ENCODE measurements around the gene MACROD2.

MACROD2 gene

DNA sequence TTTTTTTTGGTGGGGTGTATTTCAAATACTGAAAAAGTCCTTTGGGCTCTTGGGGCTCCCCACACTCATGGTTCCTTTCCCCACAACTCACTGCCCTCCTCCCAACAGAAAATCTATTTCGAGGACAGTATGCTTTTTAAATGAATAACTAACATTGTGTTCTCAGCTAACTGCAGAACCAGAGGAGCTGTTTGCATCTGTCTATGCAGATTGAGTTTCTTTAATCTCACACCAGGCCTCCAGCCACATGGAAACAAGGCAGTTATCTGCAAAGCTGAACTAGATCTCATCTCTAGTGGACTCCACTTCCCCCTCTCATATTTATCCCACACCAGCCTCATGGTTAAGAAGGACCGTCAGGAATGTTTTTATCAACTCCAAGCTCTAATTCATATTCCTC lies 1622.8 kb downstream of the MACROD2 start:
- no peak for DNase-seq

- DNase-seq, result no peak
Observed at GRCh38 chr20:15618912-15619311, 1623.6 kb downstream of the MACROD2 start.

GRCh38 chr20:15619341-15619740 lies 1624.0 kb downstream of the MACROD2 start:
- DNase-seq, result no peak

GRCh38 chr20:15619816-15620215 lies 1624.5 kb downstream of the MACROD2 start:
- DNase-seq, result no peak

- no peak for DNase-seq
Observed at GRCh38 chr20:15622368-15622767, 1627.1 kb downstream of the MACROD2 start.

DNA sequence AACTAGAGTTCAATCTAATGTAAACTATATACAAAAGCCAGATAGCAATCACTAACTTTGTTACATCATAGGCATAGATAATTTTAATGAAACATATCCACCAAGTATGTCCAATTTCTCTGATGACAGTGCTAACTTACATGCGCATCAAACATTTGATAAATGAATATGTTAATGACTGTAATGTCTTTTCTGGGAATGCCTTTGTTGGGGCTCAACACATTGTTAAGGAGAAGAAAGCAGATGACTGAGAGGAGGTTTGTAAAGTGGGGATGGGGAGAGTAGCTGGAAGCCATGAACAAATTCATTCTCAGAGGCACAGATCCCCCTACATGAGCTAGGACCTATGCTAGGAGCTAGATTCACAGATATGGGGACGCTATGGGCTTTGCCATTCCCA lies 1627.9 kb downstream of the MACROD2 start:
- DNase-seq, result no peak

DNA sequence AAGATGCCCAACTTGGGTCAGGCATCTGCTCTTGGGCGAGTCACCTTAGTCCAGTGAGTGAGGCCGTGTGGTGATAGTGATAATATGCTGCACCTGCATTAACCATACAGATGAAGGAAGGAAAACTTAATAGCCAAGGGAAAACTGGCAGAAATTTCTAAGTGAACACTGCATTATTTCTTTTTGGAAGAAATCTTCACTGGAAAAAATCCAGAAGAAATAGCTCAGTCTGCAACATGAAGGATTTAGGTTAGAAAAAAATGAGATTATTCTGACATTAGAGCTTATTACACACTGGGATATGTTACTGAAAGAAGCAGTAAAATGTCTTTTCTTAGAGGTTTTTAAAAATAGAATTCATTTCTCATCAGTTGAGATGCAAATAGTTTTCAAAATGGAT lies 1630.7 kb downstream of the MACROD2 start:
- DNase-seq, result no peak

- no peak for DNase-seq
Observed at GRCh38 chr20:15627089-15627488, 1631.8 kb downstream of the MACROD2 start.

- no peak for DNase-seq
Observed at GRCh38 chr20:15627501-15627903, 1632.2 kb downstream of the MACROD2 start.

- no peak for DNase-seq
Observed at GRCh38 chr20:15628851-15629353, 1633.6 kb downstream of the MACROD2 start.

DNA sequence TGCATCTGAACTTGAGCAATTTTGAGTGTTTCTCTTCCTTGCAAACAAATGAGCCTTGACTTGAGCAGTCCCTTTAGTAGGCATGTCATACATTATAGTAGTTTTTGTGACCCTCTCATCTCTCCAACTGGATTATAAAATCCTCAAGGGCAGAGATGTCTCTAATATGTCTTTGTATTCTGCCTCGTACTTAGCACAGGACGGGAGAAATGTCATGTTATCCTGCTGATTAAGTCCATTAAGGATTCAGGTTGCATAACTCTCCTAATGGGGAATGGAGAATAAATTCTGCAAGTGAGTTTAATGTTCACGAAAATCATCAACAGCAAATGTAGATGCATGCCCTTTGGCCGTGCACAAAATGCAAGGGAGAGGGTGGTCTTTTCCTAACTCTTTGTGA lies 1635.0 kb downstream of the MACROD2 start:
- DNase-seq, result no peak

DNA sequence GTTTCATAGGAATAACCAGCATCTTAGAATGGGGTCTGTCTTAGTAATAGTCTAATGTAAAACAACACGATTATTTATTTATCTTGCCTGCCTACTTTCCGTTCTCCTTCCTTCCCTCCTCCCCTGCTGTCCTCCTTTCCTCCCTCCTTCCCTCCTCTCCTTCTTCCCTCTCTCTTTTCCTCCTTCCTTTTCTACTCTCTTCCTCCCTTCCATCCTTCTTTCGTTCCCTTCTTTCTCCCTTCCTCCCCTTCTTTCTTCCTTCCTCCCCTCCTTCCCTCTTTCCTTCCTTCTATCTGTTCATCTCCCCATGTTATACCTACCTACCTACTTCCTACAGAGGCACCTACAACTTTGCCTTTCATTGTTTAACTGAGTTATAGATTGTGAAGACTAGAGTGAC lies 1637.4 kb downstream of the MACROD2 start:
- no peak for DNase-seq

DNA sequence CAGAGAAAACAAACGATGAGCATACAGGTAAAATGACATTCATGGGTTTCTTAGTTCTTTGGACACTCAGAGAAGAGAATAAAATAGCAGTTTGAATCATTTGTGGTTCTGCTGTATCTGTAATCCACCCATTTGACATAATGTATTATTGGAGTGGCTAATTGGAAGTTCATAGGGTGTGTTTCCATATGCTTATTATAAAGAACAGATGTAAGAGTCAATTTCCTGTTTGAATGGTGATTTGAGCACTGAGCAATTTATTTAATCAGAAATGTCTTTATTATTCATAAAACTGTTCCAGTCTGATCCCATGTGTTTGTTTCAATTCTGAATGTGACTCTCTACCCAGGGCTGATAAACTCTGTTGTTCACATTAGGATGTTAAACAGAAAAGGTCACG lies 1638.8 kb downstream of the MACROD2 start:
- DNase-seq, result no peak

DNA sequence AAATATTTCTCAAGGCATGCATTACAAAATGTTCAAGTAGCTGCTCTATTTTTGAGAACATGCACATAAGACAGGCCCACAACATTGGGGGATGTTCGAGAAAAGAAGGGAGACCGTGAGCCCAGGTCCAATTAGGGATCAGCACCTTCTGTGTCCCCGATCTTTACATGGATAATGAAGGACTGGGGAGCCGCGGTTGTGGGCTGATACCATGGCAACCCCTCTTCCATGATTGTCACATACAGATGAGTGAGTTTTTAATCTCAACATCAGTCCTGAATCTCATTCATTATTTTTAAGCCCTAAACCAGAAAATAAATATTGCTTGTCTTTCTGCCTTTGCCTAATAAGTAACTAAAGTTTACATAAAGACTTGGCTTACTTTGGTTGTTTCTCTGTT lies 1642.2 kb downstream of the MACROD2 start:
- no peak for DNase-seq

DNA sequence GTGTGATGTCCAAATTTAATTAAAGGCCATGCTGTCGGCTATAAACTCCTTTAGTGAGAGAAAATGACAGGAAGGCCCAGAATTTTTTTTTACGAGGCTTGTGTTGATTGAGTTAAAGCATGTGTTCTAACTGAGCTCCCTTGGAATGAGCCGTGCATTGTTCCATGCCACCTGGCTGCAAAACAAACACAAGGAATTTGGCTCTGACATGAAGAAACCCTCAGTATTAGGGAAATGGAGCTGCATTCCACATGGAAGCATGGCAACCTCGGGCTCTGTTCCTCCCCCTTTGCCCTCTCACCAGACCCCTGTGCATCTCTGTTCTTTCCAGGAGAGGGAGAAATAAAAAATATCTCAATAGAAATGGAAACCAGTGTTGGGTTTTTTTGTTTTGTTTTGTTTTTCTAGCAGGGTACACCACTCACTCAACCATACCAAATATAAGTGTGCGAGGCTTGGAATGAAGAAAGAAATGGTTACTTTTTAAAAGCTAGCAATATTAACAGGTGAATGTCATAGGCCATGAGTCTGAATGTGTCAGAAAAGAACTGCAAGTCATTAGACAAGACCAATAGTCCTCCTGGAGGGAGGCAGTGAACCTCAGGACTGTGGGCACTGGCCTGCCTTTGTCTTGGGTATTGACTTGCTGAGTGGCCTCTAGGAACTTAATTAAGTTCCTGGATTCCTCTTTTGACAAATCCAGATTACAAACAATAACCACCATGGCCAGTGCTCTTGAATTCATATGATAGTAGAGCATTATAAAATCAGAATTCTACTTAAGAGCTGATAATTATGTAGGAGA lies 1642.8 kb downstream of the MACROD2 start:
- DNase-seq, result no peak

DNA sequence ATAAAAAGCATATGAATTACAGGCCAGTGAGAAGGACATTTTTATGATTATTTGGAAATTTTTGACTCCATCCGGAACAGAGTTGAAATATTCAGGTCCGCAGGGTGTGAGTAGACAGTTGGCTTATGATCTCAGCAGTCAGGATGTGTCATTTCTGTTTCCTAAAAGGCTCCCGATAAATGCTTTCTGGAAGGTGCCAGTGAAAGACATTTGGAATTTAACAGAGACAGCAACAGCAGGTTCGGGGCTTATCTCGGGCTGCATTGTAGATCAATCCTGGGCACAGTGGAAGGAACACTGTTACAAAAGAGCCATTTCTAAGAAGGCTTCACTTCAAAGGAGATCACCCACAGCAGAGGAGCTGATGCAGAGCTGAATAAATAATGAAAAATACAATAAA lies 1643.5 kb downstream of the MACROD2 start:
- DNase-seq, result no peak

GRCh38 chr20:15639839-15640238 lies 1644.5 kb downstream of the MACROD2 start:
- no peak for DNase-seq

DNA sequence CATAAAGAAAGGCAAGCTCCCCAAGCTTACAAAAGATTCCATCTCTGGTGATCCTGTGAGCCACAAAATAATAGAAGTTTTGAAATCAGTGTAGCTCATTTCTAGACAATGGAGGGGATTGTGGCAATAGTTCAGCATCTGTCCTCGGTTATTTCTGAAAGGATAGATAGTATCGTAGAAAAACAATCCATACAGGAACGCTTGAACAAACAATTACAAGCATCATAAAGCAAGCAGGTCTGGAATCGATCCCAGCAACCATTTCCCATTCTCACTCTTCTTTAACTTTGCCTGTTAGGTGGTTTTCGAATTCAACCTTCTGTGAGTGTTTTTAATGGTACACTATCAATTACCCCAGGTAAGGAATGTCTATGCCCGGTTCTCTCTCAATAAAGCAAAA lies 1646.8 kb downstream of the MACROD2 start:
- no peak for DNase-seq

- DNase-seq, result no peak
Observed at GRCh38 chr20:15642676-15643075, 1647.4 kb downstream of the MACROD2 start.

GRCh38 chr20:15643713-15644112 lies 1648.4 kb downstream of the MACROD2 start:
- no peak for DNase-seq

DNA sequence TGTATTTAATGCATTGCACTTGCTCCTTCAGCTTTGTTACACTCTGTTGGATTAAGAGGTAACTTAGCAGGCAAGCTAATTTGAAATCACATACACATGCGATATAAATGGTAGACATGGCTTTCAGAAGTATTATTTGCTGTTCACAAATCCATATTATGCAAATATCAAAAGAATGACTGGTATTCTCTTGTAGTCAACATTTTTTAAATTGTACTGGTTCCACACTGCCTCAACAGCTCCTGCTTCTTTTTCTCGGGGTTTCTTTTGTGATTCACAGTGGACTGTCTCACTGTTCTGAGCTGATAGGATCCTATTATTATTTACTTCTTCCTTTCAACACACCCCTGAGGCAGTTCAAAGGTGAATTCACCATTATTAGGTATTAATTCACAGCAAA lies 1650.5 kb downstream of the MACROD2 start:
- no peak for DNase-seq

DNA sequence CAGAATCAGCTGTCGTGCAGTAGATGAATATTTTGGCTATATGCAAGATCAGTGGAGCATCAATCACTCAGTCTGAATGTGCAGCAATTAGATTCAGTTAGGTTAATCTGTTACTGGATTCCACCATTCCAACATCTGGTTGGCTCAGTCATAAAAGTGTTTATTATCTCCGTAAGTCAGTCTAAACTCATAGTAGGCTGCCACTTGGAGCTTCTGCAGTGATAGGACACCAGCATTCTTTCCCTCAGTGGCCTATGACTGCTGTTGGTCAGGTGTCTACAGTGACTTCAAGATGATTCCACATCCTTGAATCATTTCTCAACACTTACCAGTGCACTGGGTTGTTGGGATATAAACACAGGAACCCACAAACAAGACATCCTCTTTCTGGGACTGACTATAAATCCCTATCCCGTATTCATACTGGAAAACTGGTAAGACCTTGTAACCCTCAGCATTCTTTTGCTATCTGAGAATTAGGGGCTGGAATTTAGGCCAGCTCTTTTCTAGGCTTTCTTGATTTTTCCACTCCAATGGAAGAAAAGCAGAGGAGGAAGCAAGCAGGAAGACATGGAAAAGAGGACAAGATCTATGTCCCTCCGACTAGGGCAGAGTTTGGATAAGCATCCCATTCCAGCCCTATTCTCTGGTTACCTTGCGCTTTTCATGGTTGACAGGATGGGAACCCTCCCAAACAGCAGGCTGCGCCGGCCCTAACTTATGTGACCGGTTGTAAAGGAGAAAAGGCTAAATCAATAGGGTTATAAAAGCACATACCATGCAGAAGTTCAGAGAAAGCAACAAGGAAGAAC lies 1658.3 kb downstream of the MACROD2 start:
- DNase-seq, result no peak

- peak; percentile 53 to 64 (median 60) for DNase-seq
Observed at GRCh38 chr20:15654208-15654649, 1658.9 kb downstream of the MACROD2 start.
